Measurements from ENCODE around the gene SYCP3.
"Not testable (repeated sequence)": the region's sequence is repeated elsewhere in the genome, so short reads cannot be mapped to it uniquely, and the experiment has no call there.

The SYCP3 gene

GRCh38 chr12:101710288-101710687, 29.0 kb downstream of the SYCP3 start:
- DNase-seq = no peak

- no peak for DNase-seq
Observed at GRCh38 chr12:101707131-101707782, 32.0 kb downstream of the SYCP3 start.

- no peak for DNase-seq
Observed at GRCh38 chr12:101706403-101706802, 32.9 kb downstream of the SYCP3 start.

- DNase-seq = no peak
Observed at GRCh38 chr12:101703487-101703886, 35.8 kb downstream of the SYCP3 start.

- no peak for DNase-seq
Observed at GRCh38 chr12:101700299-101700820, 38.9 kb downstream of the SYCP3 start.

- no peak for DNase-seq
Observed at GRCh38 chr12:101698800-101699347, 40.4 kb downstream of the SYCP3 start.

- no peak for DNase-seq
Observed at GRCh38 chr12:101697930-101698799, 41.1 kb downstream of the SYCP3 start.

GRCh38 chr12:101697197-101697929, 41.9 kb downstream of the SYCP3 start, which contains the start of gene CHPT1:
Gene CHPT1 (plus strand): TSS chr12:101697640. CDS start chr12:101697862, 222 bp downstream.
- peak; percentile 53 for DNase-seq

- peak; percentile 3 for DNase-seq
Observed at GRCh38 chr12:101696251-101697196, 42.7 kb downstream of the SYCP3 start.

- no peak for DNase-seq
Observed at GRCh38 chr12:101695706-101696105, 43.6 kb downstream of the SYCP3 start.

- no peak for DNase-seq
Observed at GRCh38 chr12:101694986-101695385, 44.3 kb downstream of the SYCP3 start.

- no peak for DNase-seq
Observed at GRCh38 chr12:101694297-101694848, 44.9 kb downstream of the SYCP3 start.

GRCh38 chr12:101691503-101692096, 47.7 kb downstream of the SYCP3 start:
- DNase-seq = no peak

GRCh38 chr12:101690544-101691098, 48.6 kb downstream of the SYCP3 start:
- no peak for DNase-seq

GRCh38 chr12:101686176-101686575, 53.1 kb downstream of the SYCP3 start:
- DNase-seq = no peak

GRCh38 chr12:101685092-101685491, 54.2 kb downstream of the SYCP3 start:
- no peak for DNase-seq

- DNase-seq = not testable (repeated sequence)
Observed at GRCh38 chr12:101681627-101682026, 57.6 kb downstream of the SYCP3 start.

GRCh38 chr12:101680647-101681046, 58.6 kb downstream of the SYCP3 start:
- DNase-seq = no peak

- no peak for DNase-seq
Observed at GRCh38 chr12:101680240-101680639, 59.0 kb downstream of the SYCP3 start.

Data from NCI-H2029 (cell line).